NCI-H1105 treated with DMSO at 0.1 percent for 48 hours (cell line): ENCODE measurements around the gene CMIP.
"Not testable (repeated sequence)": the region's sequence is repeated elsewhere in the genome, so short reads cannot be mapped to it uniquely, and the experiment has no call there.

ENCODE experiments used
- DNase-seq: peaks from one replicate; lab custom pipeline; 2025; lab: John Stamatoyannopoulos, UW

Gene CMIP

GRCh38 chr16:81444448-81445121, at the start of gene CMIP:
Gene CMIP, plus strand, starts transcription at chr16:81444808.
- peak; percentile 42 for DNase-seq

DNA sequence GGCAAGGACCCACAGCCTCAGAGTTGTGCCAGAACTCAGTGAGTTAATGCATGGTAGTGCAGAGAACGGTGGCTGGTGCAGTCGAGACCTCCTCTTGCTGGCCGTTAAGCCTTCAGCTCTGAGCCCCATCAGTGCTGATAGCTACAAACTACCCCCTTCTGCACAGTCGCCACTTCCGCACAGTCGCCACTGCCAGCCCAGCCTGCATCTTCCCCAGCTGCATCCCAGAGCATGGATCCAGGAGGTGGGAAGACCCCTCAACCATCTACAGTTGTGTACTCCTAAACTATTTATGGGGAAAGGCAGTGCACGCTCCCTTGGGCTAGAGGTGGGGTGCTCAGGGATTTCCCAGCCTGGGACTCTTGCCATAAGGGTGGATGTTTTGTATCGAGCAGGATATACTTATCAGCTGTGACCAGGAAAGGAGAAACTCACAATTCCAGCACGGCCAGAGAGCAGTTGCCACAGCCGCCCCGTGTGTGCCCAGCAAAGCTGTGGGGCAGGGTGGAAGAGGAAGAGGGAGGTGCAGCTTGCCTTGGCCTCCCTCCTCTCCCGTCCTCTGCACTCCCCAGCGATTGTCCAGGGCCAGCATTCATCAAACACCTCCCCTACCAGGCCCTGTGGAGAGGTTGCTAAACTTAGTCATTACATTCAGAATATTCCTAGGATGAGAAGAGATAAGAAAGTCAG, 49.5 kb upstream of the CMIP start:
- DNase-seq: no peak

GRCh38 chr16:81397058-81397878, 47.3 kb upstream of the CMIP start:
- no peak for DNase-seq

GRCh38 chr16:81397879-81398520, 46.6 kb upstream of the CMIP start:
- DNase-seq: no peak

DNA sequence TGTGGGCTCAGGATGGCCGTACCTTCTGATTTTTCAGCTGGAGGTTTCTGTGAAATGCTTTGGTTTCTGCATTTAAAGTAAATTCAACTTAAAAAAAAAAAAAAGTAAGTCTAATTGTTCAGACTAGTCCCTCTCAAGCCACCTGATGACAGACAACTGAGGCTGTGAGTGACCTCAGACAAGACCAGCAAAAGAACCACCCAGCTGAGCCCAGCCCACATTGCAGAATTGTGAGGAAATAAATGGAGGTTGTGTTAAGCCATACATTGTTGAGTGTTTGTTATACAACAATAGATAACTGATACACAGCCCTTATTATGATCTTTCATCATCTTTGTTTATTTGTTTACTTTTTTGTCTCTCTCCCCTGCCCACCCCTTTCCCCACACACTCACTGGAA, 44.7 kb upstream of the CMIP start:
- no peak for DNase-seq

GRCh38 chr16:81401035-81401950, 43.3 kb upstream of the CMIP start:
- DNase-seq: no peak

DNA sequence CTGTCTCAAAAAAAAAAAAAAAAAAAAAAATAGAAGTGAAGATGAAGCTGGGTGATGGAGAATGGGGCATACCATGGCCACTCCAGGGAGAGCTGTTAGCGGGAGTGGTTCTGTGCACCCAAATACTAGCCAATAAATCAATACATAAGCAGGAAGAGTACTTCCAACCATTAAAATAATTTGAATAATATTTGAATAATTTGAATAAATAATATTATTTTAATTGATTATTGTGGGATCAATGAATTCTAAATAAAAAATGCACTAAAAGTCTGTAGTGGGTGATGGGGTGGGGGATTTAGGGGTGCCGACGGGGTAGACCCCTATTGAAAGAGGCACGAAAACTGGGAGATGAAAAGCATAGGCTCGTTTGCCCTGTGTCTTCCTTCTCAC, 41.4 kb upstream of the CMIP start:
- DNase-seq: no peak

DNA sequence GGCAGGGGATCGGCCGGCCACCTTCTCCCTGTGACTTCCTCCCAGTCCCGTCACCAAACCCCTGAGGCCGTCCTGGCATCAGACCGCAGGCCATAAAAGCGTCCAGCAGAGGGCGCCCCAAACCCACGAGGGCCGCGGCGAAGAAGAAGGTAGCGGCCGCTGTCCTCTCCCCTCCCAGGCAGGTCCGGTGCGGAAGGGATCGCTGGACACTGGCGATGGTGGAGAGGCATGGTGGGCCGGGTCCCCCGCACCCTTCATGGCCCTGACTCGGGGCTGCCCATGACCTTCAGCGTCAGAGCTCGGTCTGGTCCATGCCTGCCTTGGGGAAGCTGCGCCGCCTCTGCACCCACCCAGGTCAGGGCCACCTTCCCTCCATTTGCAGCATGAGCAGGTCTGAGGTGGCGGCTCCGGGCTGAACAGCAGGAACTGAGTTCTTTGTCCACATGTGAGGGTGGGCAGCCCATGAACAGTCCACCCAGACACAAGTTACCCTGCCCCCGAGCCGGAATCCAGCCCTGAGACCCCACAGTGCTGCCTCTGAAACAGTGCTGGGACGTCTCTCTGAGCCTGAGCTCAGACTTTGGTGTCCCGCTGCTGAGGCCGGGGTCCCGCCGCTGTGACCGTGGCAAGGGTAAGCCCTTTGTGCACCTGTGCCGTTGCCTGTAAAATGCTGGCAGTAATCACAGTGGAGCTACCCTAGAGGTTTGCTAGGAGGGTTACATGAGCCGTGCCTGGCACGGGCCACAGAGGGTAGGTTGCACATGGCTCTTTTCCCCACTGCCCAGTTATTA, 40.8 kb upstream of the CMIP start:
- peak; percentile 34 for DNase-seq

DNA sequence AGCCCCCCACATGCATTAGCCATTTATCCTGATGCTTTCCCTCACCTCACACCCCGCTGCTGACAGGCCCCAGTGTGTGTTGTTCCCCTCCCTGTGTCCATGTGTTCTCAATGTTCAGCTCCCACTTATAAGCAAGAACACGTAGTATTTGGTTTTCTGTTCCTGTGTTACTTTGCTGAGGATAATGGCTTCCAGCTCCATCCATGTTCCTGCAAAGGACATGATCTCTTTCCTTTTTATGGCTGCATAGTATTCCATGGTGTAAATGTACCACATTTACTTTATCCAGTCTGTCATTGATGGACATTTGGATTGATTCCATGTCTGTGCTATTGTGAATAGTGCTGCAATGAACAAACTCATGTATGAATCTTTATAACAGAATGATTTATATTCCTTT, 39.6 kb upstream of the CMIP start:
- not testable (repeated sequence) for DNase-seq

DNA sequence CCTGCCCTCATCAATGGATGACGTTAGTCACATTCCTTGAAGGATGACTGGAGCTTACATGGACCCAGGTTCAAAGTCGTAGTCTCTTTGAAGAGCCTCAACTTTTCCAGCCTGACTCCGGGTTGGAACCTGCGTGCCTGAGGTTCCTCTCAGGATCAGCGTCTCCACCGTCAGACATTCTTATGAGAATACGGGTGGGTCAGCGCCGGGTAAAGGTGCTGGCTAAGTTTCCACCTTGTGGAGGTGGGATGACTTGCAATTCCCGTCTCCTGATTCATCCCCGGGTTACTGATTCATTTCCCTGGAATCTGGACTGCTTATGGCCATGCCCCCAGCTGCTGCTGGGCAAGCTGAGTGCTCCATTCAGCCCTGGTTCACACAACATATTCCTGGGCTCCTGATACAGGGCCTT, 38.9 kb upstream of the CMIP start:
- DNase-seq: no peak

DNA sequence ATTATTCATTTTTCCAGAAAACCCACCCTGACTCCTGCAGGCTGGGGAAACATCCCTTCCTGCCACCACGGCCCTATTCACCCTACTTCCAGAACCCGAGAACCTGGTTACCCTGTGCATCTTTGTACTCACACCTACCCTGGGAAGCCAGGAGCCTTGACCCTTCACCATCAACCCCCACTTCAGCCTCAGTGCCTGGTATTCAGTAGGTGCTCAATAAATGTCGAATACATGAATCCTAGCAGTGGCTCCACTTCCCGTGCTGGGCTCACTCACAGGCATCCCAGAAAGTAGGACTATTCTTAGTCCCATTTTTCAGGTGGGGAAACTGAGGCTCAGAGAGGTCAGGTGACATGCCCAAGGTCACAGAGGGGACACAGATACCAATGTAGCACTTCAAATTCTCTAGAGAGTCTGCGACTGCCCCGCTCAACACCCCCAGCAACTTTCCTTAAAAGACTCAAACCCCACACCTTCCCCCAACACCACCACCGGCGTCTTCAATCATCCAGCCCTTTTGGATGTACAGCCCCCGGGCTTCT, 36.1 kb upstream of the CMIP start:
- no peak for DNase-seq

GRCh38 chr16:81409016-81409556, 35.5 kb upstream of the CMIP start:
- DNase-seq: no peak

DNA sequence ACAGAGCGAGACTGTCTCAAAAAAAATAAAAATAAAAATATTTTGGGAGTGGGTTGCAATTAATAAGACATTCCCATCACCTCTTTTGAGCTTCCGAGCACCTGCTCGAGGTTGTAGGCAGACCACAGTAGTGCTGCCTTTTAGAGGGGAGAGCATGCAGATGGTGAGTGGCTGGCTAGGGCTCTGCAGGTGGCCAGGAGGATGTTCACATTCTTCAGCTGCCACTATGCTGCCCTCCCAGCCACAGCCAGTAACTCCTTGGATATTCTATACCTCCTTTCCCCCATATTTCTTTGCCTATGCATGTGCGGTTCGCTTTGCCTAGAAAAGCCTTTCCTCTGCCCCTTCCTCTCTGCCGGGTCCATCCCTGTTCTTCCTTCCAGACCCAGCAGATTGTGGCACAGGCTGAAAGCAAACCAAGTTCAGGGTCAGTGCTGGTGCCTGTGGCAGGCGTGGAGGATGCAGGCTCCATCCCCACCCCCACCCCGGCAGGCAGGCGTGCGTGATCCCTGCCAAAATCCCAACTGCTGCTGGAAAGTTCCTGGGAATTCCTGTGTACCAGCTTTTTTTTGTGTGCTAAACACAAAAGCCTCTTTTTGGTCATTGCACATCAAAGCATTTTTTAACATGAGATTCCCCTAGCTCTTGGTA, 33.8 kb upstream of the CMIP start:
- no peak for DNase-seq

- DNase-seq: no peak
Observed at GRCh38 chr16:81413245-81413990, 31.2 kb upstream of the CMIP start.

DNA sequence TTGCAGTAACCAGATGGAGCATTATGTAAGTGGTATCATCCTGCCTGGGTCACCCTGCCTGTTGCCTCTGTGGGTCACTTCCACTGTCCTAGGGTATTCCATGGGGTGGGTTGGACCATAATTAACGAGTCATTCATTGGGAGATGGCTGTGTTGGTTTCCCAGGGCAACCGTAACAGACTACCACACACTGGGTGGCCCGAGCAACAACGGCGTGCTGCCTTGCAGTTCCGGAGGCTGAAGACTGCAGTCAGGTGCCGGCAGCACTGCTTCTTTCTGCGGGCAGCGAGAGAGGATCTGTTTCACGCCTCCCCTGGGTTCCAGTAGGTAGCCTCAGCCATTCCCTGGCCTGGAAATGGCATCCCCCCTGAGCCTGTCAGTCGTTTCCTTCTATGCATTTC, 28.9 kb upstream of the CMIP start:
- DNase-seq: no peak

DNA sequence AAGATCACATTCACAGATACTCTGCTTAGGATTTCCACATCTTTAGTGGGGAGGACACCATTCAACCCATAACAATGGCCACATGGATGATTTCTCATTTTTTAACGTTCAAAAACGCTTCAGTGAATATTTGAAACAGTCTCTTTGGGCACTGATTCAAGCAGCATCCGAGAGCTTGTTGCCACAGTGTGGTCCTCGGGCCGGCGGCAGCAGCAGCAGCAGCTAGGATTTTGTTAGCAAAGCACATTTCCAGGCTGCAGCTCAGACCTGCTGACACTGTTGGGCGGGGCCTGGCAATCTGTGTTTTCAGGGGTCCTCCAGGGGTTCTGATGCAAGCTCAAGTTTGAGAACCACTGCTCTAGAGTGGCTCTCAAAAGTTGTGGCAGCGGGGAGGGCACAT, 27.9 kb upstream of the CMIP start:
- DNase-seq: no peak

DNA sequence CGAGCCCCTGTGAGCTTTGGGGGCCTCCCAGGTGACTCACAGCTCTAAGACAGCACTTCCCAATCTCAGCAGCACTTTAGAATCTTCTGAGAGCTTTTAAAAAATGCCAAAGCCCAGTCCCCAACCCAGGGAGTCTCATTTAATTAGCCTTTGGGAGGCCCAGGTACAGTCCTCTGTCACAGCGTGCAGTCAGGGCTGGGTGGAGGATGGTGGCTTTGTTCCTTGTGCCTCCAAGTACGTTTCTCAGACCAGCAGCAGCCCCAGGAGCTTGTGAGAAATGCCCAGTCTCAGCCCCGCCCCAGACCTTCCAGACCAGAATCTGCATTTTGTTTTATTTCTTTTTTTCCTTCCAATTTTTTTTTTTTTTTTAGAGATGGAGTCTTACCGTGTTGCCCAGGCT, 27.4 kb upstream of the CMIP start:
- DNase-seq: no peak

GRCh38 chr16:81419806-81420205, 24.8 kb upstream of the CMIP start:
- no peak for DNase-seq

- DNase-seq: no peak
Observed at GRCh38 chr16:81421126-81421525, 23.5 kb upstream of the CMIP start.
